CD4-positive, CD25-positive, alpha-beta regulatory T cell (primary cell): ENCODE measurements around the gene RTEL1. TPM values are rescaled to one million over a fixed set of nuclear protein-coding genes. Genes with fewer than 3 reads are reported as not detected.
"Not testable (repeated sequence)": the region's sequence is repeated elsewhere in the genome, so short reads cannot be mapped to it uniquely, and the experiment has no call there.

Source experiments
- ATAC-seq, 2 donors: fragments of 150-1000 bp; cut with Tn5 transposase; one replicate each; pipeline ENCODE4 v1.10.0; 2021; ENCODE audit warnings: low read depth in 2 of 2, moderate number of reproducible peaks in 2 of 2, moderate library complexity in 1 of 2
- DNase-seq, 3 donors: peaks; one replicate each; pipeline versions ENCODE4 v3.0.0 to v3.0.0-alpha.2; 2012 to 2022; ENCODE audit warnings: mixed read lengths in 1 of 3
- H3K27ac ChIP-seq: one replicate; pipeline ENCODE4 v1.7.0; 2013; ENCODE audit warnings: mild to moderate bottlenecking, low read length; ENCODE audit not compliant: insufficient read depth, poor library complexity, severe bottlenecking
- H3K27me3 ChIP-seq: one replicate; pipeline ENCODE4 v1.7.0; 2013; ENCODE audit warnings: low read length; ENCODE audit not compliant: control insufficient read depth, insufficient read depth
- H3K36me3 ChIP-seq: one replicate; pipeline ENCODE4 v1.7.0; 2013; ENCODE audit warnings: mild to moderate bottlenecking, low read length, moderate library complexity; ENCODE audit not compliant: control insufficient read depth, insufficient read depth
- H3K4me1 ChIP-seq: 2 replicates; pipeline ENCODE4 v1.7.0; 2013; ENCODE audit warnings: mild to moderate bottlenecking, low read length; ENCODE audit not compliant: insufficient read depth, control insufficient read depth, poor library complexity, severe bottlenecking
- H3K4me3 ChIP-seq: one replicate; pipeline ENCODE4 v1.7.0; 2013; ENCODE audit warnings: low read depth, mild to moderate bottlenecking, low read length, moderate library complexity
- H3K9me3 ChIP-seq, 2 experiments: 1 replicate in 1 of 2; 2 replicates in 1 of 2; pipeline ENCODE4 v1.7.0; 2013; ENCODE audit warnings: low read length in 2 of 2, mild to moderate bottlenecking in 1 of 2, moderate library complexity in 1 of 2; ENCODE audit not compliant: control insufficient read depth in 2 of 2
- H3K27ac Mint-ChIP-seq, 3 donors: one replicate each; pipeline ENCODE4 v1.8.0; 2020 to 2022; ENCODE audit warnings: mild to moderate bottlenecking in 3 of 3, mixed read lengths in 3 of 3, moderate library complexity in 2 of 3
- H3K27me3 Mint-ChIP-seq: one replicate; pipeline ENCODE4 v1.8.0; 2022; ENCODE audit warnings: mild to moderate bottlenecking, mixed read lengths
- H3K36me3 Mint-ChIP-seq: one replicate; pipeline ENCODE4 v1.8.0; 2020; ENCODE audit warnings: mixed read lengths
- H3K4me1 Mint-ChIP-seq, 4 donors: one replicate each; pipeline ENCODE4 v1.8.0; 2020 to 2022; ENCODE audit warnings: mixed read lengths in 4 of 4, mild to moderate bottlenecking in 1 of 4
- H3K4me3 Mint-ChIP-seq, 4 donors: one replicate each; pipeline ENCODE4 v1.8.0; 2020 to 2022; ENCODE audit warnings: mild to moderate bottlenecking in 4 of 4, mixed read lengths in 4 of 4, moderate library complexity in 3 of 4
- H3K9me3 Mint-ChIP-seq, 7 donors: one replicate each; pipeline ENCODE4 v1.8.0; 2020 to 2022; ENCODE audit warnings: mixed read lengths in 7 of 7, mild to moderate bottlenecking in 3 of 7, moderate library complexity in 2 of 7
- polyA plus RNA-seq, 4 donors: library from polyadenylated mRNA; unstranded; fragments of 300-500 nt; fragmentation: Illumina TruSeq; gene quantifications; one replicate each; pipeline ENCODE4 v1.2.3, GENCODE V29; 2021
- total RNA-seq: library from RNA; stranded (reverse); gene quantifications from one replicate; pipeline ENCODE4 v1.2.3, GENCODE V29; 2022

Gene RTEL1
- total RNA-seq (38.3 TPM), polyA plus RNA-seq (1 to 10 TPM; 1.8 to 3.7 (median 2.7) TPM)

DNA sequence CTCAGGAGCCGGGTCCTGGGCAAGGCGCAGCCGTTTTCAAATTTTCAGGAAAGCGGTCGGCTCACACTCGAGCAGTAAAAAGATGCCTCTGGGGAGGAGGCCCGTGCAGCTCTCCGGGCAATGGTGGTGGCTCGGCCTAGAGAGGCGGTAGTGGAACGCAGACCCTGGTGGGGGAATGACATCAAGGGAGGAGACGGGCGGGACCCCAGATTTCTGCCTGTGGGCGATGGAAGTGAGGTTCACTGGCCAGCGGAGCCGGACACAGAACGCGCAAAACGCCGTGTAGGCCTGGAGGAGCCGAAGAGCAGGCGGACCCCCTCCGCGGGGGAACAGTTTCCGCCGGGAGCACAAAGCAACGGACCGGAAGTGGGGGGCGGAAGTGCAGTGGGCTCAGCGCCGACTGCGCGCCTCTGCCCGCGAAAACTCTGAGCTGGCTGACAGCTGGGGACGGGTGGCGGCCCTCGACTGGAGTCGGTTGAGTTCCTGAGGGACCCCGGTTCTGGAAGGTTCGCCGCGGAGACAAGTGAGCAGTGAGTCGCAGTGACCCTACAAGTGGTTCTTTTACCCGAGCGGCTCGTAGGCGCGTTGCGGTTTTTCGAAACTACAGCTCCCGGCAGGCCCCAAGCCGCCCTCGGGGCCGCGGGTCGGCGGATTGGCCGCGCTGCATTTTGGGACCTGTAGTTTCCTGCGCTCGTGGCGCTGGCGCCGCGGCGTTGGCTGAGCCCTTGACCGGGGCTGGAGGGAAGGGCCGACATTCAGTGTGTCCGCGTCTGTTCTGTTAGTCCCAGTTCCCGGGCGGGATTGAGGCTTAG, at the start of gene RTEL1:
RTEL1 (plus strand) TSS at position 376 of the 812 bp plus-strand sequence. CDS start 1,091 bp downstream, outside the sequence.
- peak; percentile 83 to 85 for ATAC-seq
- peaks cover 8% of the 10 kb centered on the region for H3K36me3 Mint-ChIP-seq

DNA sequence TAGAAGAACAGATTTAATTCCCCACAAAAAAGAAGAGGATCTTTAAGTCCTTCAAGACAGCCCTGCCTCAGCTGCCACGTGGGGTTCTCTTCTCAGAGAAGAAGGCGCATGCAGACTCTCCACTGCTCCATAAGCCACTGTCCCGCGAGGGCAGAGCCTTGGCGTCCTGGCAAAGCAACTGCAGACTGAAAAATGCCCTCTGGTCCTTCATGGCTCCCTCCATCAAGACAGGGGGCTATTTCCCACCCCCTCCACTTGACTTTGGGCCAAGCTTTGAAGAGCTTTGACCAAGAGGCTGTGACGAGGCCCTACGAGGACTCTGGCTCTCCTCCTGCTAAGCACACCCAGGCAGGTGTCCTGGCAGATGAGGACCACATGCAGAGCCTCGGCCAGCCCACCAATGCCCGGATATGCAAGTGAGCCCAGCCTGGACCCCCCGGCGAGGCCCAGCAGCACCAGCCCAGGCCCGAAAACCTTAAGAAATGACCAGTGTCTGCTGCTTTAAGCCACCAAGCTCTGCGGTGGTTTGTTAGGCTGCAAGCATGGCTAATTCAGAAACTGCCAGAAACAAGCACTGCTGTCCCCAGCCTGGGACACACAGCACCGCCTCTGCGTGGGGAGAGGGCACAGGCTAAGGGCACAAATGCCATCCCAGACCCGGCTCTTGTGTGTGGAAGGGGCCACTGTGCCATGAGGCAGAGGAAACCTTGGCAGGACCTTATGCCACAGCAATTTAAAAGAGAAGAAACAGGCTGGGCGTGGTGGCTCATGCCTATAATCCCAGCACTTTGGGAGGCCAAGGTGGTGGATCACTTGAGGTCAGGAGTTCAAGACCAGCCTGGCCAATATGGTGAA, 47.3 kb upstream of the RTEL1 start:
- no peak overlapping the region for H3K27ac Mint-ChIP-seq
- peaks cover 14% of the 10 kb centered on the region for H3K36me3 ChIP-seq
- H3K4me3 Mint-ChIP-seq = no peak overlapping the region
- no peaks in the 10 kb centered on the region for H3K9me3 ChIP-seq
- H3K4me1 Mint-ChIP-seq = peaks cover 0 to 24% (median 2%) of the 10 kb centered on the region in 4 donors
- H3K9me3 Mint-ChIP-seq = no peaks in the 10 kb centered on the region
- ATAC-seq (no peak), DNase-seq (no peak)
- no peak overlapping the region for H3K4me3 ChIP-seq
- H3K4me1 ChIP-seq = no peaks in the 10 kb centered on the region
- H3K27me3 Mint-ChIP-seq = no peaks in the 10 kb centered on the region
- no peaks in the 10 kb centered on the region for H3K27me3 ChIP-seq
- H3K36me3 Mint-ChIP-seq = peaks cover 11% of the 10 kb centered on the region
- no peak overlapping the region for H3K27ac ChIP-seq

More for the DNA sequence above, at the start of gene RTEL1:
- Mint-ChIP-seq H3K27me3 (no peaks in the 10 kb centered on the region), H3K4me1 (peaks cover 7 to 43% (median 20%) of the 10 kb centered on the region in 4 donors), H3K27ac (peak within 1 kb of the TSS; percentile 87 to 96 (median 94)), H3K4me3 (peak within 1 kb of the TSS; percentile 94 to 97 (median 96)), H3K9me3 (no peaks in the 10 kb centered on the region)
- H3K27ac ChIP-seq = peak within 1 kb of the TSS; percentile 78
- H3K4me3 ChIP-seq = peak within 1 kb of the TSS; percentile 76
- peak; percentile 79 to 92 (median 90) for DNase-seq
- H3K27me3 ChIP-seq = no peaks in the 10 kb centered on the region
- H3K36me3 ChIP-seq = peaks cover 2% of the 10 kb centered on the region
- H3K4me1 ChIP-seq = peaks cover 28% of the 10 kb centered on the region
- no peaks in the 10 kb centered on the region for H3K9me3 ChIP-seq

GRCh38 chr20:63611646-63612045, 46.5 kb upstream of the RTEL1 start:
- Histone ChIP-seq H3K27me3 (no peaks in the 10 kb centered on the region), H3K4me3 (no peak overlapping the region), H3K27ac (no peak overlapping the region), H3K9me3 (no peaks in the 10 kb centered on the region), H3K36me3 (peaks cover 17% of the 10 kb centered on the region), H3K4me1 (no peaks in the 10 kb centered on the region)
- no peaks in the 10 kb centered on the region for H3K9me3 Mint-ChIP-seq
- DNase-seq (no peak), ATAC-seq (no peak)
- no peaks in the 10 kb centered on the region for H3K27me3 Mint-ChIP-seq
- peaks cover 0 to 22% (median 2%) of the 10 kb centered on the region in 4 donors for H3K4me1 Mint-ChIP-seq
- H3K4me3 Mint-ChIP-seq = no peak overlapping the region
- peaks cover 17% of the 10 kb centered on the region for H3K36me3 Mint-ChIP-seq
- H3K27ac Mint-ChIP-seq = no peak overlapping the region

- H3K4me1 ChIP-seq = no peaks in the 10 kb centered on the region
- peaks cover 0 to 22% (median 2%) of the 10 kb centered on the region in 4 donors for H3K4me1 Mint-ChIP-seq
- ATAC-seq = no peak
- H3K9me3 ChIP-seq = no peaks in the 10 kb centered on the region
- peaks cover 25% of the 10 kb centered on the region for H3K36me3 ChIP-seq
- no peaks in the 10 kb centered on the region for H3K9me3 Mint-ChIP-seq
- peaks cover 17% of the 10 kb centered on the region for H3K36me3 Mint-ChIP-seq
- no peaks in the 10 kb centered on the region for H3K27me3 Mint-ChIP-seq
- no peaks in the 10 kb centered on the region for H3K27me3 ChIP-seq
- peak overlapping the region in 1 of 4 donors; percentile 54 for H3K4me3 Mint-ChIP-seq
- no peak overlapping the region for H3K27ac Mint-ChIP-seq
- no peak overlapping the region for H3K27ac ChIP-seq
- DNase-seq = no peak
- H3K4me3 ChIP-seq = no peak overlapping the region
These were observed 45.7 kb upstream of the RTEL1 start for GRCh38 chr20:63612276-63612931.

GRCh38 chr20:63613863-63614594, 44.1 kb upstream of the RTEL1 start:
- H3K27ac ChIP-seq, H3K27me3 ChIP-seq, DNase-seq, H3K9me3 ChIP-seq, H3K4me3 ChIP-seq, ATAC-seq, H3K27ac Mint-ChIP-seq, H3K4me1 ChIP-seq, H3K9me3 Mint-ChIP-seq, H3K4me3 Mint-ChIP-seq, H3K27me3 Mint-ChIP-seq: not testable (repeated sequence)
- peaks cover 24% of the 10 kb centered on the region for H3K36me3 Mint-ChIP-seq
- H3K4me1 Mint-ChIP-seq = peaks cover 0 to 26% (median 2%) of the 10 kb centered on the region in 4 donors
- H3K36me3 ChIP-seq = peaks cover 38% of the 10 kb centered on the region

DNA sequence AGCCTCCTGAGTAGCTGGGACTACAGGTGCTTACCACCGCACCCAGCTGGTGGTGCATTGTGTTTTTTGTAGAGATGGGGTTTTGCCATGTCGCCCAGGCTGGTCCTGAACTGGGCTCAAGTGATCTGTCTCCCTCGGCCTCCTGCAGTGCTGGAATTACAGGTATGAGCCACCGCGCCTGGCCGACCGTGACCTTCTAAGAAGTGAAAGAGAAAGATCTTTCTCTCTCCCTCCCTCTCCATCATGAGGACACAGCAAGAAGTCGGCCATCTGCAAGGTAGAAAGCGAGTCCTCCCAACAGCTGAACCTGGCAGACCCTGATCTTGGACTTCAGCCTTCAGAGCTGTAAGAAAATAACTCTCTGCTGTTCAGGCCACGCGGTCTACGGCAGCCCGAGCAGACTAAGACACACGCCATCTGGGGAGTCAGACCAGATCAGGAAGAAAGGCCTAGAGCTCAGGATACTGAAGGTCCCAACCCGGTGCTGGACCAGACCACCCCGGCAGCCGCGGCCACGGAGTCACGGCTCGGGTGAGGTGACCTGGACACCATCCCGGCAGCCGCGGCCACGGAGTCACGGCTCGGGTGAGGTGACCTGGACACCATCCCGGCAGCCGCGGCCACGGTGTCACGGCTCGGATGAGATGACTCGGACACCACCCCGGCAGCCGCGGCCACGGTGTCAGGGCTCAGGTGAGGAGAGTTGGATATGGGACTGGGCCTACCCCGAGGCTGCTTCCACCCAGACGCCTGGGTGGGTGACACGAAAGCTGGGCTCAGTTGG, 40.8 kb upstream of the RTEL1 start:
- Mint-ChIP-seq H3K4me1 (peaks cover 0 to 38% (median 8%) of the 10 kb centered on the region in 4 donors), H3K27ac (no peak overlapping the region), H3K4me3 (no peak overlapping the region), H3K36me3 (peaks cover 36% of the 10 kb centered on the region), H3K27me3 (no peaks in the 10 kb centered on the region), H3K9me3 (peaks cover 0 to 2% (median 0%) of the 10 kb centered on the region in 7 donors)
- no peaks in the 10 kb centered on the region for H3K9me3 ChIP-seq
- no peaks in the 10 kb centered on the region for H3K27me3 ChIP-seq
- H3K27ac ChIP-seq = no peak overlapping the region
- DNase-seq = no peak
- H3K4me3 ChIP-seq = no peak overlapping the region
- peaks cover 41% of the 10 kb centered on the region for H3K36me3 ChIP-seq
- ATAC-seq = no peak
- H3K4me1 ChIP-seq = no peaks in the 10 kb centered on the region
